HG02588 (cell line): Measurements from ENCODE around the gene BEX5.
"Not testable (repeated sequence)": the region's sequence is repeated elsewhere in the genome, so short reads cannot be mapped to it uniquely, and the experiment has no call there.

Source experiments
- ATAC-seq: cut with Tn5 transposase; IDR thresholded peaks from one replicate; pipeline ENCODE4 v1.9.1; 2021; ENCODE audit warnings: mild to moderate bottlenecking, moderate library complexity; ENCODE audit not compliant: unreplicated experiment

The BEX5 gene

DNA sequence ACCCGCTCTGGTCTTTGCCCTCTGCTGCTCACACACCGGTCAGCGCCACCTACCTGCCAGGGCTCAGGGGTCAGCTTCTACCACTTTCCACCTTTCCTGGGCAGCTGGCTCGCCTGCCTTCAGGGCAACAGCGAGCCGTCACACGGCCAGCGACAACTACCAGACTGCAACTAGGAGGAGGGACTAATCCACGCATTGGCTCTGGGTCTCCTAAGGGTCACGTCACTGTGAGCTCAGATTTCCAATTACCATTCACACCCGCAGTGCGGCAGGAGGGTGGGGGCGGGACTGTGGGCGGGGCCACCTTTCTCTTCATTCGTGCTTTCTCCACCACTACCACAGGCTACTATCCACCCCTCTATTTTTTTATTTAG lies at the start of gene BEX5:
BEX5 (minus strand) TSS at position 172 of the 374 bp plus-strand sequence. CDS start 1,712 bp downstream, outside the sequence.
- peak; percentile 98 for ATAC-seq

DNA sequence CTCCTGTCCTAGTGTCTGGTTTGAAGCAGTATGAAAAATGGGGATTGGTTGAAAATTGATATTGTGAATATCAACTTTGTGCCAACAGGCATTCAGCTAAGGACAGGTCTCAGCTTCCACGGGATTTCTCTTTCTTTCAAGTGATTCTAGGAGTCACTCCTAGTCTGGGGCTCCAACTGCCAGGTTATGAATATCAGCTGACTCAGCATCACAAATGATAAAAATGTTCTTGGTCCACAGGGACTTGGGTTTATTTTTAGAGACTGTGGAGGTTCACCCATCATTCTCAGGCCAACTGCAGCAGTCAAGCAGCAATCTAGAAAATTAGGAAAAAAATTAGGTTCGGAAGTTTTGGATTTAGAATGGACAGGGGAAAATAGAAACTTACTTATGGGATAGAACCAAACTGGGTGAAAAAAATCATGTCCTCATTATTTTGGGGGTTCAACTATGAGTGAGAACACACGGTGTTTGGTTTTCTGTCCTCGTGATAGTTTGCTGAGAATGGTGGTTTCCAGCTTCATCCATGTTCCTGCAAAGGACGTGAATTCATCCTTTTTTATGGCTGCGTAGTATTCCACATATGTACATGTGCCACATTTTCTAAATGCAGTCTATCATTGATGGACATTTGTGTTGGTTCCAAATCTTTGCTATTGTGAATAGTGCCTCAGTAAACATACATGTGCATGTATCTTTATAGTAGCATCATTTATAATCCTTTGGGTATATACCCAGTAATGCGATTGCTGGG lies 30.4 kb upstream of the BEX5 start:
- no peak for ATAC-seq

DNA sequence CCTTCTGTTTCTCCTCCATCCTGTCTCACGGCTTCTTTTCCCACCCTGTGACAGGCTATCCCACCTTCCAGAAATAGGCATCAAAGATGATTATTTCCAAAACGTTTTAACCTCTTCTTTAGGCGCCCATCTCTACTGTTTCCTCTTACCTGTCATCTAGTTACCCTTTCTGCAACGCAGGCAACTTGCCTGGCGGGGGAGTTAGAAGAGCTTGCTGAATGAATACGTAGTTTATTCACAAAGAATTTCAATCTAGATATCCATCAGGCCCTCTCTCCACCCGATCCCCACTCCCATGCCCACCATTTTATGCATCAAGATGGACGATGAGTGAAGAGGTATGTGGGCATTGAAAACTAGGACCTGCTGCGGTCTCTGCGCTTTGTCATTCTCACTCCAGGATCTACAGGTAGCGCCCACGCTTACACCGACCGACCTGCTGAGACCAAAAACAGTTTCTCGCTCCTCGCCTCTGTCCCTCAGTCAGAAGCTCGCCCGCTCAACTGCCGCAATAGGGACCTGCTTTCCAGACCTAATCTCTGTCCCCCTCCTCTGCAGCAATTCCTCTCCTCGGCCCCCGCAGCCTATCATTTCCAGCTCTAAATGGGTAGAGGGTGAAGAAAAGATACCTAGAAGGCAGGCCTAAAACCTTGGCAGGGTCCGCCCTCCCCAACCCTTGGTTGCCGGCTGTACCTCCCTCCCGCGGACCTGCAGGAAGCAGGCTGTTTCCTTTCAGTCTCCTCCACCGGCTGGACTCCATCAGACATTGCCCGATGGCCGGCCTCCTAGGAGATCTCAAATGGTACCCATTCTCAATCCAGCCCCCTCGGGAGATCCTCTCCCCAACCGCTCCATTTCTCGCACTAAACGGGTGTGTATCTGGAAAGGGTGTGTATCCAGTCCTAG lies 624 bp downstream of the BEX5 start:
- ATAC-seq: peak; percentile 36

DNA sequence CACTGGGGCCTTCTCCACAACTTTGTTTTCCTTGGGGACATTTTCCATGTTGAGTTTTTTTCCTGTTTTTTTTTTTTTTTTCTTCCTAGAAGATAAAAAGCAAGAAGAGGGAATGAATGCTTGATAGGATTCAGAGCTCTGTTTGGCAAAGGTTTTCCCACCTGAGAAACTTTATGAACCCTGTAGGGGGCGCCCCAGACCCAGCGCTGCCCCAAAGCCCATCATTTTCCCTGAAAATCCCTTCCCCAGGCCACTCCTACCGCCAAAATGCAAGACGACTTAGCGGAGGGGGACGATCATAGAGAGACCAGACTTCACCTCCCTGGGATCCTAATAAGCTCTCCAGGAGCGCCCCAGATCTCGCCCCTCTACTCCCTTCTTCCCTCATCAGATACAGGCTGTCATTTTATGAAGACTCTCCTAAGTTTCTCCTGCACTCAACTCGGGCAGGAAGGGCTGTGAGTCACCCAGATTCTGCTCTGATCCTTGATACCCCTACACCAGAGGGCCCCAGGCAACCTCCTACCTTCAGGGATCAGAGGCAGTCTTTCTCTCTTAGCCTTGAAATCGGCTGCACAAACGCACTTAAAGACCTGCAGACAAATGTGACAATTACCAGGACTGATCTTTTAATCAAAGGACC lies 1.4 kb downstream of the BEX5 start:
- ATAC-seq: no peak

DNA sequence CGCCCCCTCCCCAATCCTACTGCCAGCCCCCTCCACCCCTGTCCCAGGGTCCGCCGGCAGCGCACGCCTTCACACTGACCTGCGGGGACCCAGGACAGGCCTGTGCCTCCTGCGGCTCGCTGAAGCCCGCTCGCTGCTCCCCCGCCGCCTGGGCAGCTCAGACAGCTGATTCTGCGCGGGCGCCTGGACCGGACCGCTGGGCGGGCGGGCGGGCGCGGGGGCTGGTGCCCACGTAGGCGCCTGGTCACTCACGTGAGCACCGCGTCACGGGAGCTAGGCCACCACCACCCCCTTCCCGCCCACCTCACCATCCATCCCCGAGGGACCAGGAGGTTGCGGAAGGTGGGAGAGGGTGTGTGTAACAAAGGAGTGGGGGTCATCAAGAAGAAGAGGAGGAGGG lies 13.5 kb downstream of the BEX5 start, which contains the start of gene TCEAL6:
TCEAL6 (minus strand) TSS at position 208 of the 400 bp plus-strand sequence.
- ATAC-seq: not testable (repeated sequence)

DNA sequence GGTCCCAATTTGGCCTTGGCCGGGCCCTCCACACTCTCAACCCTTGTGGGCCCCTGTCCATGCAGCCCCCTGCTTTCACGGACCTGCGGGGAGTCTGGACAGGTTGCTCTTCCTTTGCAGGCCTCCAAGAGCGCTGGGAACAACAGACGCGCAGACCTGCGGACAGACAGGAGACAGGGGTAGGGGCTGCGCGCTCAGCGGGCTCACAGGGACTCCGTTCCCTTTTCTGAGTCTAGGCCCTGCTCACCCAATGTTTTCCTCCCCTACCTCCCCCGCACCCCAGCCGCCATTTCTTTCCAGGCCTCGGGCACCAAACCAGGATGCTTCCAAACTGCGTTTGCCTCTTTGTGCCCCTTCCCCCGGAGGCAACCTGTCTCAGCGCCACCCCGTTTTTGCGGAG lies 14.1 kb downstream of the BEX5 start:
- not testable (repeated sequence) for ATAC-seq

DNA sequence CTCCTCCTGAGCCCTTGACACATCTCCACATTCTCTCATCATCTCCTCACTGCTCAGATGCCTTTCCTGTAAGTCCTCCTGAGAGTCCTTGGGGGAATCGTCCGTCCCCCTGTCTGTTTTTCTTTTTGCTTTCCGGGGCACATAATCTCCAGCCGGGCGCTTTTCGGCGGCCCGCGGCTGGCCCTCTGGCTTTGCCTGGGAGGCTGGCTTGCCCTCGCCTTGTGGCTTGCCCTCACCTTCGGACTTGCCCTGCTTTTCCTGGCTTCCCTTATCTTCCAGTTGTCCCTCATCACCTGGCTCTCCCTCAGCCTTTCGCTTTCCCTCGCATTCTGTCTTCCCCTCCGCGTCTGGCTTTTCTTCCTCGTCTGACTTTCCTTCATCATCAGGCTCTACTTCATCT lies 14.9 kb downstream of the BEX5 start:
- not testable (repeated sequence) for ATAC-seq

DNA sequence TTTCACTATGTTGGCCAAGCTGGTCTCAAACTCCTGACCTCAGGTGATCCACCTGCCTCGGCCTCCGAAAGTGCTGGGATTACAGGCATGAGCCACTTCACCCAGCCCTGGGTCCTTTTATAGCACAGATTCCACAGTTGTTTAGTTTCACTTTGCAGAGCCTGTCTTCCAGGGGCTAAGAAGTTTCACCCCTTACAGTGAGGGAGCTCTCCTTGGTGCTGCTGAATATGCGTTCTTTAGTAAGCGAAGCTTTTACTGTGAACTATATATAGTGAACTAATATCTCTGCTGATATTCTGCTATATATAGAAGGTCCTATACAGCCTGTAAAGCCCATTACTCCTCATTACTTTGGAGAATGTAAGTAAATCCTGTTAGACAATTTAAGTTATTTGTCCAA lies 17.7 kb downstream of the BEX5 start:
- ATAC-seq: no peak

DNA sequence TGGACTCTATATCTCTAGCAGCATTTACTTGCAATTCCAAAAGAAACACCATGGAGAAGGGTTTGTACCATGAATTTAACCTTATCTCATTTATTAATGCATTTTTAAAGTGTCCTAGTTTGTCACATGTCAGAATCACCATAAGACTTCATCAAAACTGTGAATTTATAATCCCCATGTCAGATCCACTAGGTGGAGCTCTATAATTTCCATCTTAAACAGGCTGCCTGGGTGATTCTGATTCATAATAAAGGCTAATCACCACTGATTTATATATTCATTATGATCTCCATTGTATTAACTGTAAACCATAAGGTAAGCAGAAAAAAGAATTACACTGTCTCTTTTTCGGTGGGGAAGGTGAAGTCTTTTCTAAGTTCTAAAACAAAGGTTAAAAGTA lies 26.3 kb downstream of the BEX5 start:
- ATAC-seq: no peak

DNA sequence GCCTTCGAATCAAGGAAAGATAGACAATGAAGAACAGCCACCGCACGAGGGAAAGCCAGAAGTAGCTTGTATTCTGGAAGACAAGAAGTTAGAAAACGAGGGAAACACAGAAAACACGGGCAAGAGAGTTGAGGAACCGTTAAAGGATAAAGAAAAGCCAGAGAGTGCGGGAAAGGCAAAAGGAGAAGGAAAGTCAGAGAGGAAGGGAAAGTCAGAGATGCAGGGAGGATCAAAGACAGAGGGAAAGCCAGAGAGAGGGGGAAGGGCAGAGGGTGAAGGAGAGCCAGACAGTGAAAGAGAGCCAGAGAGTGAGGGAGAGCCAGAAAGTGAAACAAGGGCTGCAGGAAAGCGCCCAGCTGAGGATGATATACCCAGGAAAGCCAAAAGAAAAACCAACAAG lies 28.9 kb downstream of the BEX5 start:
- ATAC-seq: no peak

DNA sequence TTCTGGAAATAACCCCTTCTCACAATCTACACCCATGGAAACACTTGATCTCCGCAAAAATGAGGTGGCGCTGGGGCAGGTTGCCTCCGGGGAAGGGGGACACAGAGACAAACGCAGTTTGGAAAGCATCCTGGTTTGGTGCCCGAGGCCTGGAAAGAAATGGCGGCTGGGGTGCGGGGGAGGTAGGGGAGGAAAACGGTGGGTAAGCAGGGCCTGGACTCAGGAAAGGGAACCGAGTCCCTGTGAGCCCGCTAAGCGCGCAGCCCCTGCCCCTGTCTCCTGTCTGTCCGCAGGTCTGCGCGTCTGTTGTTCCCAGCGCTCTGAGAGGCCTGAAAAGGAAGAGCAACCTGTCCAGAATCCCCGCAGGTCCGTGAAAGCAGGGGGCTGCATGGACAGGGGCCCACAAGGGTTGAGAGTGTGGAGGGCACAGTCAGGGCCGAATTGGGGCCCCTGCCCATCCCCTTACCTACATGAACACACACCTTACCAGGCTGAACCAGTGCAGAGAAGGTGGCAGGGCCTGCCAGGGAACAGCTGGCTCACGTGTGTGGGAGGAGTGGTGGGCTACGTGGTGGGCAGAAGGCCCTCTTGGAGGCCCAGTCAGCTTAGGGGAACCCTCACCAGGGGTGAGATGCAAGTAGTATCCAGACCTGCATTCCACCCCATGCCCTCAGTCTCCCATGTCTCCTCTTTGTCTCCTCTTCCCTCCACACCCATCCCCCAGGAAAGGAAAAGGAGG lies 29.5 kb downstream of the BEX5 start:
- ATAC-seq: not testable (repeated sequence)

DNA sequence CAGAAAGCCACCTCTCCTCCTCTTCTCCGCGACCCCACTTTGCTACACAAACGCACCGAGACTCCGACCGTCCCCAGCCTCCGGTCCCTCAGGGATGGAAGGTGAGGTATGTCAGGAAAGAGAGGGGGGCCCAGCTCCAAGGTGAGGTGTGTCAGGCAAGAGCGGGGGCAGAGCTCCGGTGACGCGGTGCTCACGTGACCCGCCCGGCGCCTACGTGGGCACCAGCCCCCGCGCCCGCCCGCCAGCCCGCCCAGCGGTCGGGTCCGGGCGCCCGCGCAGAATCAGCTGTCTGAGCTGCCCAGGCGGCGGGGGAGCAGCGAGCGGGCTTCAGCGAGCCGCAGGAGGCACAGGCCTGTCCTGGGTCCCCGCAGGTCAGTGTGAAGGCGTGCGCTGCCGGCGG lies 30.3 kb downstream of the BEX5 start, which contains the start of gene TCEAL2:
TCEAL2 (plus strand) TSS at position 244 of the 400 bp plus-strand sequence. CDS start 1,152 bp downstream, outside the sequence.
- ATAC-seq: not testable (repeated sequence)

DNA sequence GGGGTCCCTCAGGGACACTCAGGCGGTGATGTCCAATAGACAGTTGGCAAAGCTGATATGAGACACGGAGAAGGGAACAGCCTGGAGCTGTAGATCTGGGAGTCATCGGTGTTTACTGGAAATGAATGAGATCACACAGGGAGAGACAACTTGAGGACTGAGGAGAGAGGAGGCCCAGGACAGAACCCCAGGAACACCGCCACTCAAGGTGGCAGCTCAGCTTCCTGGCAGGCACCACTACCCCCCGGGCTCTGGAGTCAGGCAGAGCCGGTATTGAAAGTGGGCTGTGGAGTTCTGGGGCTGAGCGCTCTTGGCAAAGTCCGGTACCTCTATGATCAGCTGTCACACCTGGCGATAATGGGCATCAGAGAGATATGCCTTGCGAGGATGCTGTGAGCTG lies 30.8 kb downstream of the BEX5 start:
- ATAC-seq: not testable (repeated sequence)

DNA sequence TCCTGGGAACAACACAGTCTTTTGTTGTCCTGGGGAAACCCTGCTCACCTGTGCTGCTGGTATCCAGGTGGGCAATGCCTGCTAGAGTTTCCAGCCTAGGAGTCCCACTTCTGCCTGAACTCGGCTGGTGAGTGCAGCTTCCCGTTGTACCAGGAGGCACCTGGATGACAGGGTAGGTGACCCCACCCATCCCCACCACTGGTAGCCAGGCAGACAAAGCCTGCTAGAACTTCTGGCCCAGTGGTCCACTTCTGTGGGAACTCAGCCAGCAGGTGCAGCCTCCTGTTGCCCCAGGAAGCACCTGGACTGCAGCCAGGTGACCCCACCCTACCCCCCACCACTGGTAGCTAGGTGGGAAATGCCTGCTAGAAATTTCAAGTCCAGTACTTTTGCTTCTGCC lies 40.0 kb downstream of the BEX5 start:
- no peak for ATAC-seq

DNA sequence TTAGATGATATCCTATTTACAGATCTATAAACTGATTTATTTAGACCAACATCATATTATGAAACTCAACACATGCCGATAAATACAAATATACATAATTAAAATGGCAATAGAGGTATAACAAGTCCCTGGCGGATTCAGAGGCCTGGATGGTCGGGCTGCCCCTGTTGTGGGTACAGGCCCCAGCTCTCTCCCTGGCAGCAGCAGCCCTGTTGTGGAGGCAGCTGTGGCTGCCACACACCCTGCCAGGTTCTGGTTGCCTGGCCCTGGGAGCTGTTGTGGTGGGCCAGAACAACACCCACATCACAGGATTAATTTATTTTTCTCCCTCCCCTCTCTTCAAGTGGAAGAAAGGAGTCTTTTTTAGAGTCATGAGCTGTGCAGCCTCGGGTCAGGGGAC lies 42.4 kb downstream of the BEX5 start:
- ATAC-seq: no peak
